Vagina (tissue), 2 donors: ENCODE measurements around the gene UBAP2L. TPM values are rescaled to one million over a fixed set of nuclear protein-coding genes. Genes with fewer than 3 reads are reported as not detected.

ENCODE experiments used
- DNase-seq, 2 donors: peaks; one replicate each; pipeline ENCODE4 v3.0.0-alpha.2; 2017; ENCODE audit errors: extremely low spot score in 2 of 2
- H3K27ac ChIP-seq: fragments of 200-600 bp; sonication (generic); one replicate; pipeline ENCODE4 v1.5.1; 2019
- H3K27me3 ChIP-seq: fragments of 200-600 bp; sonication (generic); one replicate; pipeline ENCODE4 v1.5.1; 2019
- H3K36me3 ChIP-seq, 2 donors: fragments of 200-600 bp; sonication (generic); one replicate each; pipeline ENCODE4 v1.5.1; 2017 to 2019
- H3K4me1 ChIP-seq: fragments of 200-600 bp; sonication (generic); one replicate; pipeline ENCODE4 v1.5.1; 2019
- H3K4me3 ChIP-seq, 2 donors: fragments of 200-600 bp; sonication (generic); 1 replicate in 1 of 2; 2 replicates in 1 of 2; pipeline ENCODE4 v1.5.1; 2016 to 2019
- H3K9me3 ChIP-seq: fragments of 200-600 bp; sonication (generic); one replicate; pipeline ENCODE4 v1.5.1; 2019
- POLR2A ChIP-seq, 2 donors: fragments of 450-650 bp; IDR thresholded peaks; one replicate each; pipeline ENCODE4 v1.6.1; 2017; ENCODE audit warnings: antibody characterized with exemption in 2 of 2, mild to moderate bottlenecking in 2 of 2, moderate library complexity in 2 of 2
- POLR2AphosphoS5 ChIP-seq, 2 donors: sonication (generic); formaldehyde crosslinking; IDR thresholded peaks; one replicate each; pipeline ENCODE4 v1.9.0; 2017; ENCODE audit warnings: antibody characterized with exemption in 2 of 2, mild to moderate bottlenecking in 2 of 2, low read depth in 1 of 2; ENCODE audit not compliant: insufficient read depth in 1 of 2
- intact Hi-C: fragments of 100-400 bp; cut with DNase I; formaldehyde crosslinking; loops from one replicate; pipeline ENCODE4 v1.15.1; 2023
- total RNA-seq: library from RNA; depleted of rRNA; stranded (reverse); fragments of >200 nt; gene quantifications from one replicate; pipeline ENCODE4 v1.2.3, GENCODE V29; 2016
- TF ChIP-seq, protein P1 (sequence below), 3 experiments: fragments of 450-650 bp in 2 of 3; fragments of 200-600 bp in 1 of 3; sonication (generic) in 1 of 3; IDR thresholded peaks; one replicate each; pipeline ENCODE4 v1.5.1; 2017 to 2019; ENCODE audit warnings: antibody characterized with exemption in 3 of 3, mild to moderate bottlenecking in 2 of 3, moderate library complexity in 2 of 3

Gene UBAP2L
- total RNA-seq, 1 donor from 2014 or later, result 75.9 TPM

DNA sequence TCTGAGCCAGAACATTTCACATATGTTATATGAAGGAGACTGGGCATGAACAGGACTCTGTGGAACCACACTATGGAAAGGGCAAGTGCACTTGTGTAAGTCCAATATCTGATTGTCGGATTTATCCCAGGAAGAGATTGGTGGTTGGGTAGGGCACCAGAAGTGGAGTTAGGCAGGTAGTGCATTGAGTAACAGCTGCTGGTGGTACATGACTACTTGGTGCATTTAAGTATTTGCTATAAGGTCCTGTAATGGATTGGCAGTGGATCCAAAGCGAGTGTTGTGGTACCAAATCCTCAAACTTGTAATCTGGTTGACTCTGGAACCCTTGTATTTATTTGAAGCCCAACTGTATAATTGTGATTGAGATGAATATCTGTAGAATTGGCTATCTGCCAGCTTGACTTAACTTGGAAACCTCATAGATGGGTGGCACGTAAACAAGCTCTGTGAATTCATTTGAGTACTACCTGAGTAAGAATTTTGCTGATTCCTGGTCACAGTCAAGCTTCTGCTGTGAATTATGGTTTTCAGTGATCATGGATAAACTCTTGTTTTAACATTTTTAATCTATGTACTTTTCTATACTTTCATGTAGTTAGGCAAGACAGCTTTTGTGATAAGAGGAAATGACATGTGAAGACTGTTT lies 21.1 kb downstream of the UBAP2L start:
- Histone ChIP-seq H3K9me3 (no peaks in the 10 kb centered on the region), H3K4me1 (no peaks in the 10 kb centered on the region), H3K36me3 (peaks cover 2 to 83% of the 10 kb centered on the region in 2 donors), H3K4me3 (no peak overlapping the region), H3K27ac (no peak overlapping the region), H3K27me3 (no peaks in the 10 kb centered on the region)
- intact Hi-C loops, result no loop called here
- TF ChIP-seq POLR2A (IDR thresholded peaks at IDR 0.05) (no peak), POLR2AphosphoS5 (IDR thresholded peaks at IDR 0.05; ENCODE audit: insufficient read depth in 1 of 2, low read depth in 1 of 2) (no peak)
- TF ChIP-seq, protein P1, sequence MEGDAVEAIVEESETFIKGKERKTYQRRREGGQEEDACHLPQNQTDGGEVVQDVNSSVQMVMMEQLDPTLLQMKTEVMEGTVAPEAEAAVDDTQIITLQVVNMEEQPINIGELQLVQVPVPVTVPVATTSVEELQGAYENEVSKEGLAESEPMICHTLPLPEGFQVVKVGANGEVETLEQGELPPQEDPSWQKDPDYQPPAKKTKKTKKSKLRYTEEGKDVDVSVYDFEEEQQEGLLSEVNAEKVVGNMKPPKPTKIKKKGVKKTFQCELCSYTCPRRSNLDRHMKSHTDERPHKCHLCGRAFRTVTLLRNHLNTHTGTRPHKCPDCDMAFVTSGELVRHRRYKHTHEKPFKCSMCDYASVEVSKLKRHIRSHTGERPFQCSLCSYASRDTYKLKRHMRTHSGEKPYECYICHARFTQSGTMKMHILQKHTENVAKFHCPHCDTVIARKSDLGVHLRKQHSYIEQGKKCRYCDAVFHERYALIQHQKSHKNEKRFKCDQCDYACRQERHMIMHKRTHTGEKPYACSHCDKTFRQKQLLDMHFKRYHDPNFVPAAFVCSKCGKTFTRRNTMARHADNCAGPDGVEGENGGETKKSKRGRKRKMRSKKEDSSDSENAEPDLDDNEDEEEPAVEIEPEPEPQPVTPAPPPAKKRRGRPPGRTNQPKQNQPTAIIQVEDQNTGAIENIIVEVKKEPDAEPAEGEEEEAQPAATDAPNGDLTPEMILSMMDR (IDR thresholded peaks at IDR 0.05), result no peak
- no peak for DNase-seq

- Histone ChIP-seq H3K4me1 (no peaks in the 10 kb centered on the region), H3K4me3 (no peak overlapping the region), H3K27ac (no peak overlapping the region), H3K9me3 (no peaks in the 10 kb centered on the region), H3K36me3 (peaks cover 20 to 99% of the 10 kb centered on the region in 2 donors), H3K27me3 (no peaks in the 10 kb centered on the region)
- intact Hi-C loops, result no loop called here
- TF ChIP-seq, protein P1 (IDR thresholded peaks at IDR 0.05), result no peak
- TF ChIP-seq POLR2AphosphoS5 (IDR thresholded peaks at IDR 0.05; ENCODE audit: insufficient read depth in 1 of 2, low read depth in 1 of 2), result no peak
- no peak for TF ChIP-seq POLR2A (IDR thresholded peaks at IDR 0.05)
- no peak for DNase-seq
These were observed 32.9 kb downstream of the UBAP2L start for GRCh38 chr1:154253671-154254070.

GRCh38 chr1:154256686-154257085 lies 35.9 kb downstream of the UBAP2L start:
- no peaks in the 10 kb centered on the region for H3K4me1 ChIP-seq
- H3K27ac ChIP-seq, result no peak overlapping the region
- H3K36me3 ChIP-seq, result peaks cover 20 to 100% of the 10 kb centered on the region in 2 donors
- TF ChIP-seq POLR2AphosphoS5 (IDR thresholded peaks at IDR 0.05; ENCODE audit: insufficient read depth in 1 of 2, low read depth in 1 of 2) (no peak), POLR2A (IDR thresholded peaks at IDR 0.05) (no peak)
- TF ChIP-seq, protein P1 (IDR thresholded peaks at IDR 0.05), result no peak
- intact Hi-C loops, result no loop called here
- no peaks in the 10 kb centered on the region for H3K27me3 ChIP-seq
- no peak for DNase-seq
- no peak overlapping the region for H3K4me3 ChIP-seq
- no peaks in the 10 kb centered on the region for H3K9me3 ChIP-seq

- H3K27ac ChIP-seq, result no peak overlapping the region
- no peaks in the 10 kb centered on the region for H3K27me3 ChIP-seq
- H3K9me3 ChIP-seq, result no peaks in the 10 kb centered on the region
- H3K4me1 ChIP-seq, result no peaks in the 10 kb centered on the region
- intact Hi-C loops, result no loop called here
- DNase-seq, result no peak
- no peak overlapping the region for H3K4me3 ChIP-seq
- peaks cover 20 to 98% of the 10 kb centered on the region in 2 donors for H3K36me3 ChIP-seq
- TF ChIP-seq POLR2AphosphoS5 (IDR thresholded peaks at IDR 0.05; ENCODE audit: insufficient read depth in 1 of 2, low read depth in 1 of 2) (no peak), POLR2A (IDR thresholded peaks at IDR 0.05) (no peak)
- TF ChIP-seq, protein P1 (IDR thresholded peaks at IDR 0.05), result no peak
These were observed 38.0 kb downstream of the UBAP2L start for GRCh38 chr1:154258784-154259183.

DNA sequence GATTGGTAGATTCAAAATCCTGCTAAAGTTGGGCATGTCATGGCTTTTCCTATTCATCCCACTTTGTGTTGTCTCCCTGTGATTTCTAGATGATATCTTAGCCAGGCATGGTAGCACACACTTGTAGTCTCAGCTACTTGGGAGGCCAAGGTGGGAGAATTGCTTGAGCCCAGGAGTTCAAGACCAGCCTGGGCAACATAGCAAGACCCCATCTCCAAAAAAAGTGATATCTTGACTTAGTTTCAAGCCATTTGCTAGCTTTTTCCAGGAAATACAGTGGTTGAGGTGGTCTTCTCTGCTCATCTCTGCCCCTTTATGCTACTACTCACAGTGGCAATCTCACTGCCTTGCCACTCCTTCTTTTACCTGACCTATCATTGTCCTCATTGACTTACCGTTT lies 39.4 kb downstream of the UBAP2L start:
- intact Hi-C loops, result no loop called here
- H3K36me3 ChIP-seq, result peaks cover 20 to 84% of the 10 kb centered on the region in 2 donors

More for the DNA sequence above, 39.4 kb downstream of the UBAP2L start:
- no peak overlapping the region for H3K4me3 ChIP-seq
- H3K27me3 ChIP-seq, result no peaks in the 10 kb centered on the region
- no peak overlapping the region for H3K27ac ChIP-seq
- TF ChIP-seq POLR2A (IDR thresholded peaks at IDR 0.05), result no peak
- no peak for TF ChIP-seq POLR2AphosphoS5 (IDR thresholded peaks at IDR 0.05; ENCODE audit: insufficient read depth in 1 of 2, low read depth in 1 of 2)
- TF ChIP-seq, protein P1 (IDR thresholded peaks at IDR 0.05), result no peak
- DNase-seq, result no peak
- H3K4me1 ChIP-seq, result no peaks in the 10 kb centered on the region
- H3K9me3 ChIP-seq, result no peaks in the 10 kb centered on the region
